RPMI8226 (cell line): ENCODE measurements around the gene CHST7.

Experiments
- DNase-seq: peaks from one replicate; pipeline ENCODE4 v3.0.0-alpha.2; 2015

CHST7 gene

GRCh38 chrX:46610070-46610658 lies 36.6 kb downstream of the CHST7 start:
- no peak for DNase-seq

GRCh38 chrX:46611658-46612362 lies 38.2 kb downstream of the CHST7 start:
- no peak for DNase-seq

DNA sequence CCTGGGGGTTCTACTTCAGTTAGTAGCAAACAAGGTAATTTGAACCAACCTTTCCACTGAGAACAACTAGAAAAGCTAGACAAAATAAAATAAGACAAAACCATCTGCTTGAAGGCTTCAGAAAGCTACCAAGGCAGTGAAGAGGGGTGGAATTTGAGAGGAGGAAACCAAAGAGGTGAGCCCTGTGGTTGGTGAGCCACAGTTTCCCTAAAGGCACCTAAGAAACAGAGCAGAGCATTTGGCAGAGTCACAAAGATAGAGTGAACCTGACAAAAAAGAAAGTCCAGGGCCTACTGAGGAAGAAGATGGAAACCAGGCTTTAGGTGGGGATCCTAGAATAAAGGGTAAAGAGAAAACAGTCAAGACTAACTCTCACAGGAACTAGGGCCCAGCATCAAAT lies 44.3 kb downstream of the CHST7 start:
- no peak for DNase-seq

DNA sequence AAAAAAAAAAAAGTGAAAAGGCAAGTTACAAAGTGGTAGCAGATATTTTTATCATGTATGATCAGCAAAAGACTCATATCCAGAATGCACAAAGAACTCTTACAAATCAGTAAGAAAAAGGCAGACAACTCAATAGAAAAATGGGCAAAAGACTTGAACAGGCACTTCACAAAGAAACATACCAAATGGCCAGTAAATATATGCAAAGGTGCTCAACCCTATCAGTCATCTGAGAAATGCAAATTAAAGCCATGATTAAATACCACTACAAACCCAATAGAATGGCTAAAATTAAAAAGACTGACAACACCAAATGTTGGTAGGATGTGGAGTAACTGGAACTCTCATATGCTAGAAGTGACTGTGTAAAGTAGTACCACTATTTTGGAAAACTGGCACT lies 45.4 kb downstream of the CHST7 start:
- DNase-seq = no peak

GRCh38 chrX:46620505-46620904 lies 46.9 kb downstream of the CHST7 start:
- DNase-seq = no peak

- no peak for DNase-seq
Measured at GRCh38 chrX:46621572-46621971, 48.0 kb downstream of the CHST7 start.

DNA sequence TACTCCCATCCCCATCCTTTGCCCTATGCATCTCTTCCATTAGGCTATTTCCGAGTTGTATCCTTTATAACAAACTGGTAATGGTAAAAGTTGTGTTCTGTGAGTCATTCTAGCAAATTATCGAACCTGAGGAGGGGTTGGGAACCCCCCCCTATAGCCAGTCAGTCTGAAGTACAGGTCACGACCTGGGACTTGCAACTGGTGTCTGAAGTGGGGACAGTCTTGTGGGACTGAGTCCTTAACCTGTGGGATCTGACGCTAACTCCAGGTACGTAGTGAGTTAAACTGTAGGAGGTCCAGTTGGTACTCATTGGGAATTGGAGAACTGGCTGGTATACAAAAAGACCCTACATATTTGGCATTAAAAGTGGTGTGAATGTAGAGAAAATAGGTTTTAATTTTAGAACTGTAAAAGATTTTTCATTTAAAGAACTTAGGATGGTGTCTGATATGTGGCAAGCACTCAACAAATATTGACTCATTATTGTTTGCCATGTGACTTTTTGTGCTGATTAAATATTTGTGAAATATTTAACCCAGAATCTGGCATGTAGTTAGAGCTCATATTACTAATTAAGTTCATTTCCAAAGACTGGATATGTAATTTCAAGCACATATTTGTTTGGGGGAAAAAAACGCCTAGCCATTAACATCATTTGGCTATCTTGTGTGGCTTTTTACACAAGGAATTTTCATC lies 50.7 kb downstream of the CHST7 start:
- no peak for DNase-seq

DNA sequence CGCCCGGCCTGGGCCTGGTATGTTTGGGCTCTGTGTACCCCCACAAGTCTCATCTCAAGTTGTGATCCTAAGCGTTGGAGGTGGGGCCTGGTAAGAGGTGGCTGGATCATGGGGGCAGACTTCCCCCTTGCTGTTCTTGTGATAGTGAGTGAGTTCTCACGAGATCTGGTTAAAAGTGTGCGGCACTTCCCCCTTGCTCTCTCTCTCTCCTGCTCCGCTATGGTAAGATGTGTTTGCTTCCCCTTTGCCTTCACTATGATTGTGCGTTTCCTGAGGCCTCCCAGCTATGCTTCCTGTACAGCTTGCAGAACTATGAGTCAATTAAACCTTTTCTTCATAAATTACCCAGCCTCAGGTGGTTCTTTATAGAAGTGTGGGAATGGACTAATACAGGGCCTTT lies 53.0 kb downstream of the CHST7 start:
- DNase-seq = no peak

DNA sequence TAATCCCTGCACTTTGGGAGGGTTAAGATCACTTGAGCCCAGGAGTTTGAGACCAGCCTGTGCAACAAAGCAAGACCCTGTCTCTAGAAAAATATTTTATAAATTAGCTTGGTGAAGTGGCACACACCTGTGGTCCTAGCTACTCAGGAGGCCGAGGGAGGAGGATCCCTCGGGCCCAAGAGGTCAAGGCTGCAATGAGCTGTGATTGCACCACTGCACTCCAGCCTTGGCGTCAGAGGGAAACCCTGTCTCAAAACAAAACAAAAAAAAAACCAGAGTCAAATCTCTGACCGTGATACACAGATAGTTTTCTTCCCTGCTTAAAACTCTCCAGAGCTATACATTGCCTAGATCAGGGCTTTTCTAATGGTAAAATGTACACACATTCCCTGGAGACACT lies 53.5 kb downstream of the CHST7 start:
- DNase-seq = no peak

GRCh38 chrX:46627711-46628419 lies 54.3 kb downstream of the CHST7 start:
- DNase-seq = no peak

DNA sequence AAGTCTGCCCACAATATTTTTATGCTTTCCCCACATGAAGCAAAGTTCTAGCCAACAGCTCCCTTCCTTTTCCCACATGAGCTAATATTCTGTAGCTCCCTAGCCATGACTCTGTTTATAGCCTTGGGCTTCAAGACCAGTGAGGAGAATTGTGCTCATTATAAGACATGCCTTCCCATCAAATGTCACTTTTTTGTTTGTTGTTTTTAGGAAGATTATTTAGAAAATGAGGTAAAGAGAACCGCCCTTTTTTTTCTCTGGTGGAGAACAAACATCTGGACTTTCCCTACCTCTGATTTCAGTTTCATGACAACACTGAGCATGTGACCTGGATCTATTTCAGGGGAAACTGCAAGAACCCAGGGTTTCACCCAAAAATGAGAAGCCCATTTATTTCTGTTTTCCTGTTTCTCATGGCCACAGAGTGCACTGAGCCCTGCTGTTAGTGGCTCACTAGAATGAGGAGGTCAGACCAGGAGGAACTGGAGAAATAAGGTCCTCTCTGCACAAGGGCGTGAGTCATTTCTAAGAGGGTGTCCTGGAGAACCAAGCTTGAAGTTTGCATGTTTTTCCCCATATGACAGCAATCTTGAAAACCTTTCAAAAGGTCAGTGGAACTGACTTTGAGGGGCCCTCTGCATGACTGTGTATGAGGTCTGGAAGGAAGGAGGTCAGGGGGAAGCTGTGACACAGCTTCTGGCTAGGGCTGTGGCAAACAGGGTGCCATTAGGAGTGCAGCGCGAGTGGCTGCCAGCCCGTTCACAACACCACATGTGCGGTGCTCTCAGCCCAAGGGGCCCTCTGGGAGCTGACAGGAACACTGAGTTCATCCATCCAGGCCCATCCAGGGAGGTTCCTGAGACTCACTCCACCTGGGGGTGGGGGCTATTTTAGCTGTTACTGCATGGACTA lies 55.2 kb downstream of the CHST7 start:
- DNase-seq = peak; percentile 63

GRCh38 chrX:46630141-46630540 lies 56.6 kb downstream of the CHST7 start:
- no peak for DNase-seq

- DNase-seq = no peak
Measured at GRCh38 chrX:46634577-46634976, 61.0 kb downstream of the CHST7 start.

GRCh38 chrX:46635186-46635585 lies 61.6 kb downstream of the CHST7 start:
- no peak for DNase-seq

GRCh38 chrX:46636223-46636622 lies 62.7 kb downstream of the CHST7 start:
- no peak for DNase-seq

DNA sequence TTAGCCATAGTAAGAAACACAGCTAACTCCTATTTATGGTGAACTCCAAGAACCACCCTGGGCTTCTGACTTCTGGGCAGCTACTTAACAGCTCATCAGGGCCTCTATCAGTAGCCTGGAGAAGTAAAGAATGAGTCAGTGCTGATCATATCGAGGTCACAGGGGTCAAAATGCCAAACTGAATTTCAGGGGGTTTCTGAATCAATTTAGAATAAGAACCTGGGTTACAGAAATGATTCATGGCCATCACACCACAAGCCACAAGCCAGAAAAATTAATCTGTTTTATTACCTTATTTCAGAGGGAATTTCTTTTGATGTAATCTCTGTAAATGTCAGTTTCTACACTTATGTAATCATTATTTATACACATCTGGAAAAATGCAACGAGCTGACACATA lies 64.4 kb downstream of the CHST7 start:
- DNase-seq = no peak

DNA sequence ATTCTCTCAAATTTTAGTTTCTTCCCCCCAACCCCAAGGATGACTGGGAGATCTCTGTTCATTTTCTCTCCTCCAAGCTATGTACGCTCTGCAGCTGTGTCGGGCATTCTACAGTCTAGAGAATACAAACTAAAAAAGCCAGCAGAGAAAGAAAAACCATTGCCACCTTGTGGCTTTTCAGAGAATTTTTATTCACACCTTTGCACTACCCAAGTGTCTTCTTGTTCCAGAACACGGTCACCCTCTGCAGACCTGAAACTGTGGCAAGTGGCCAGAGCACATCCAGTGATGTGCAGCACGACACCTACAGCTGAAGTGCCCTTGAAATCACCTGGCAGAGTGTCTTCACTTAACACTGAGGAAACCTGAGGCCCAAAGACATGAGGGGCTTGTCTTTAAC lies 68.6 kb downstream of the CHST7 start:
- DNase-seq = peak; percentile 65

DNA sequence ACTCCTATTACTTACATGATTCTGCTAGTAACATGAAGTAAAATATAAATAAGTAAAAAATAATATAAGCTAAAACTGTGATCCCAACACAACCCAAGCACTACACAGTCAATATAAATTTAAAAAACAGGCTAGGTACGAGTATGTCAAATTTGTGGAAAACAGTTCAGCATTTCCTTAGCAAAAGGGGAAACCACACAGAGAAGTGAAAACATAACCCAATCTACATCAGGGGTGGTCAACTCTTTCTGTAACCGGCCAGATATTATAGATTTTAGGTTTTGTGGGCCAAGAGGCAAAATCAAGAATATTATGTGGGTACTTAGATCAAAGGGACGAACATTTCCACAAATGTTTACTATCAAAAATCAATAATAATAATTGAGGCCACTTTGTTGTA lies 70.1 kb downstream of the CHST7 start:
- no peak for DNase-seq

GRCh38 chrX:46645614-46646013 lies 72.0 kb downstream of the CHST7 start:
- DNase-seq = no peak

DNA sequence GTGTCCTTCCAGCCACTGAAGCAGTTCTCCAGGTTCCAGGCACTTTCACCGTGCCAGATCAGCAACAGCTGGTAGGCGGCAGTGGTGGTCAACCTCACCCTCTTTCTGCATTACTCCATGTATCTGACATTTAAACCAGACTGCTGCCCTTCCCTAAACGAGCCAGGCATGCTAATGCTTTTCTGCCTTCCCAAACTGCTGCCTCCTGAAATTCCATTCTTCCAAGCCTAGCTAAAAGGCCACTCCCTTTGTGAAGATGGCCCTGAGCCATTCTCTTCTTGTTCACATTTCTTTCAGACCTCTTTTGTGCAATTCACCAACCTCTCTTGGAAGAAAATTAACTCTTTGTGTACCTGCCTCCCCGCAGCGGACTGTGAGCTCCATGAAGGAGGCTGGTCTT lies 73.7 kb downstream of the CHST7 start:
- DNase-seq = no peak
